Measurements from ENCODE around the gene METTL16.

METTL16 gene

DNA sequence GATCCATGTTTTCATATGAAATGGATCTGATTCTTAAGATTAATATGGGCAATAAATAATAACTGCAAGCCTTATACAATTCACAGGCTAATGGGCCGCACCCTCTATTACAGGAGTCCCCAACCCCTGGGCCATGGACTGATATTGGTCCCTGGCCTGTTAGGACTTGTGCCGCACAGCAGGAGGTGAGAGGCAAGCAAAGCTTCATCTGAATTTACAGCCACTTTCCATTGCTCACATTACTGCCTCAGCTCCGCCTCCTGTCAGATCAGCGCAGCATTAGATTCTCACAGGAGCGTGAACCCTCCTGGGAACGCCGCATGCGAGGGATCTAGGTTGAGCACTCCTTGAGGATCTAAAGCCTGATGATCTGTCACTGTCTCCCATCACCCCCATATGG lies 26.8 kb downstream of the METTL16 start:
- Mint-ChIP-seq H3K36me3 (ENCODE audit: low read depth) (peaks cover 17% of the 10 kb centered on the region), H3K4me3 (no peak overlapping the region), H3K27ac (no peak overlapping the region), H3K4me1 (ENCODE audit: low read depth) (peaks cover 22% of the 10 kb centered on the region), H3K27me3 (no peaks in the 10 kb centered on the region), H3K9me3 (no peaks in the 10 kb centered on the region)
- intact Hi-C loops (cut with micrococcal nuclease), result no loop called here

DNA sequence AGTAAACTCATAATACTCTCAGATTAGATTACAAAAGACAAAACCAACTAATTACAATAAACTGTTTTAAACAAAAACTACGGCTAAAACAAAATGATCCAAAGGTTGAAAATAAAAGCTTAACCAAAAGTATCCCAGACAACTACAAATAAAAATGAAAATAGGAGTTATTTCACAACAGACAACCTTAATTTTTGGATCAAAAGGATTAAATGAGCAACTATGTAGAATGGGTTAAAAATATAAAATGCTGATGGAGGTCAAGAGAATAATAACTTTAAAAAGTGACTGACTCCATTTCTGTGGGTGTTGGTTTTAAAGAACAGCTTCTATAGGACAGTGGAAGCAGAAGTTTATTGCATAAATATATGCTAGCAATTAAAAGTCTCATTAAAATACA lies 28.6 kb downstream of the METTL16 start:
- Mint-ChIP-seq H3K4me3 (no peak overlapping the region), H3K36me3 (ENCODE audit: low read depth) (peaks cover 27% of the 10 kb centered on the region), H3K27me3 (no peaks in the 10 kb centered on the region), H3K27ac (no peak overlapping the region), H3K4me1 (ENCODE audit: low read depth) (peaks cover 29% of the 10 kb centered on the region), H3K9me3 (no peaks in the 10 kb centered on the region)
- intact Hi-C loops (cut with micrococcal nuclease), result no loop called here

DNA sequence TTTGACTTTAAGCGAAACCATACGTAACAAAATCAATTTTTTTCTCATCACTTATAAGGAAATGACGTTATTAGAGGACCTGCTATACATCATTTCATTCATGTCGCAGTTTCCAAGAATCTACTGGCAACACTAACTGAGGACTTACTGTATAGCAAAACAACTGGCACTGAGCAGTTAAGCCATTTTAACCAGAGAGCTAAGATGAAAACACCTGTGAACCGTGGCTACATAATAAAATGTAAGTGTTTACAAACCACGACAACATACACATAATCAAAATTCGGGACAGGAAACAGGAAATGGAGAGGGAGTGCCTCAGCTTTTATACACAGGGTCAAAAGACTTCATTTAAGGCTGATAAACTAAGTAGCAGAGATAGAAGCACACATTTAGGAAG lies 29.5 kb downstream of the METTL16 start:
- H3K4me3 Mint-ChIP-seq, result no peak overlapping the region
- intact Hi-C loops (cut with micrococcal nuclease), result no loop called here
- no peak overlapping the region for H3K27ac Mint-ChIP-seq
- peaks cover 30% of the 10 kb centered on the region for H3K4me1 Mint-ChIP-seq (ENCODE audit: low read depth)
- no peaks in the 10 kb centered on the region for H3K27me3 Mint-ChIP-seq
- H3K9me3 Mint-ChIP-seq, result no peaks in the 10 kb centered on the region
- H3K36me3 Mint-ChIP-seq (ENCODE audit: low read depth), result peaks cover 36% of the 10 kb centered on the region

DNA sequence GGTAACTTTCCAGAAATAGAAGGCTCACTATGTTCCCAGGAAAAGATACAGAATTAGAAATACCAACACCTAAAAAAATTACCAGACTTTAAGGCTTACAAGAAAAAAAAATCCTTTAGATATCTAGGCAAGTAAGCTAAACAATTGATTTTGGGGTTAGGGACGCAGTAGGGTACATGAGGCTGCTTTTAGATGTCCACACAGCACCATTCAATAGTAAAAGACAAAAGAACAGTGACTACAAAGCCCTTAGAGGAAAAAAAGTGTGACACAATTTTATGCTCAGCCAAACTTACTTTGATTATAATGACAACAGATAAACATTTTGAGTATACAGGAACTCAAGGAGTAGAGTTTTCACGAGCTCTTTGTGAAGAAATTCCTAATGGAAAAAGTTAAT lies 29.9 kb downstream of the METTL16 start:
- intact Hi-C loops (cut with micrococcal nuclease), result no loop called here
- H3K4me3 Mint-ChIP-seq, result no peak overlapping the region
- H3K36me3 Mint-ChIP-seq (ENCODE audit: low read depth), result peaks cover 40% of the 10 kb centered on the region

DNA sequence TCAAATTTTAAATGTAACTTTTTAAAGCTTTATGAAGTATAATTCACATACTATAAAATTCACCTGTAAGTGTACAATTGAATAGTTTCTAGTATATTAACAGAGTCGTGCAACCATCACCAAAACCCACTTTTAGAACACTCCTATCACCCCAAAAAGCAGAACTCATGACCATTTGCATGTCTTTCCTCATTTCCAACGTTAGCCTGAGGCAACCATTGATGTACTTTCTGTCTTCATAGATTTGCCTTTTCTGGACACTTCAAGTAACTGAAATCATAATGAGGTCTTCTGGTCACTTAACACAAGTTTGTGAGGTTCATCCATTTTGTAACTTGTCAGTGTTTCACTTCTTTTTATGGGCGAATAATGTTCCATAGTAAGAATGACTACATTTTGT lies 33.2 kb downstream of the METTL16 start:
- Mint-ChIP-seq H3K27me3 (no peaks in the 10 kb centered on the region), H3K27ac (no peak overlapping the region), H3K4me3 (no peak overlapping the region), H3K4me1 (ENCODE audit: low read depth) (peaks cover 20% of the 10 kb centered on the region), H3K36me3 (ENCODE audit: low read depth) (peaks cover 70% of the 10 kb centered on the region), H3K9me3 (no peaks in the 10 kb centered on the region)
- intact Hi-C loops (cut with micrococcal nuclease), result no loop called here

More for the DNA sequence above, 29.9 kb downstream of the METTL16 start:
- peaks cover 26% of the 10 kb centered on the region for H3K4me1 Mint-ChIP-seq (ENCODE audit: low read depth)
- H3K27ac Mint-ChIP-seq, result no peak overlapping the region
- H3K27me3 Mint-ChIP-seq, result no peaks in the 10 kb centered on the region
- H3K9me3 Mint-ChIP-seq, result no peaks in the 10 kb centered on the region

DNA sequence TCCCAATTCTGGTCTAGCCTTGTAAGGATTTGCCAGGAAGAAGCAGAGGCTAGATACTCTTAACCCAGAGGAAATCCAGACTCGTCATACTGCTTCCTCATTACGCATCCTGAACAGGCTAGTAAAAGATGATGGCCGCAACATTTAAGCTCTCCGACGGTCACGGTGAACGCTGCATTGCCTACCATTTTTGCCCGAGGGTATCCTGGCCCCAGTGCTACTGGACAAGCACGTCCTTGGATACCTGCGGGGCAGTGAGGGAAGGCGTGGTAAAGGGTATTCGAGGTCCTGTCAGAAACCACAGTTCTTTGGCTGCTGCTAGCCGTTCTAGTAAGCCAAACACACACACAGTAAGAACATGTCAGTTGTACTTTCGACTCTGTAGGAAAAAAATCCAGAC lies 36.6 kb downstream of the METTL16 start:
- intact Hi-C loops (cut with micrococcal nuclease), result no loop called here
- no peaks in the 10 kb centered on the region for H3K9me3 Mint-ChIP-seq
- peaks cover 20% of the 10 kb centered on the region for H3K4me1 Mint-ChIP-seq (ENCODE audit: low read depth)
- no peak overlapping the region for H3K4me3 Mint-ChIP-seq
- H3K27ac Mint-ChIP-seq, result no peak overlapping the region
- peaks cover 89% of the 10 kb centered on the region for H3K36me3 Mint-ChIP-seq (ENCODE audit: low read depth)
- no peaks in the 10 kb centered on the region for H3K27me3 Mint-ChIP-seq

DNA sequence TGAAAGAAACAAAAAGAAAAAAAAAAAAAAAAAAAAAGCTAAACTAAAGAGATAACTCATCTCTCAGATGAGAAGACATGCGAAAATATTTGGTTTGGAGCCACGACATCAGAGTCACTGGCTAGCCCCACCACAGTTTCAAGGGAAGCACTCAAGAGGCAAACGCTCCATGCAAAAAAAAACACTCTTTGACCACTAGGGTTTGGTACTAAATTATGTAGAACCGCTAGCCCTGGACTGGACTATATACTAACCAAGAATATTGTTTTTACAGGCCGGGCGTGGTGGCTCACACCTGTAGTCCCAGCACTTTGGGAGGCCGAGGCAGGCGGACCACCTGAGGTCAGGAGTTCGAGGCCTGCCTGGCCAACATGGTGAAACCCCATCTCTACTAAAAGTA lies 37.3 kb downstream of the METTL16 start:
- H3K36me3 Mint-ChIP-seq (ENCODE audit: low read depth), result peaks cover 89% of the 10 kb centered on the region
- H3K4me3 Mint-ChIP-seq, result no peak overlapping the region
- intact Hi-C loops (cut with micrococcal nuclease), result no loop called here
- no peaks in the 10 kb centered on the region for H3K27me3 Mint-ChIP-seq
- H3K27ac Mint-ChIP-seq, result no peak overlapping the region
- peaks cover 17% of the 10 kb centered on the region for H3K4me1 Mint-ChIP-seq (ENCODE audit: low read depth)
- H3K9me3 Mint-ChIP-seq, result no peaks in the 10 kb centered on the region

DNA sequence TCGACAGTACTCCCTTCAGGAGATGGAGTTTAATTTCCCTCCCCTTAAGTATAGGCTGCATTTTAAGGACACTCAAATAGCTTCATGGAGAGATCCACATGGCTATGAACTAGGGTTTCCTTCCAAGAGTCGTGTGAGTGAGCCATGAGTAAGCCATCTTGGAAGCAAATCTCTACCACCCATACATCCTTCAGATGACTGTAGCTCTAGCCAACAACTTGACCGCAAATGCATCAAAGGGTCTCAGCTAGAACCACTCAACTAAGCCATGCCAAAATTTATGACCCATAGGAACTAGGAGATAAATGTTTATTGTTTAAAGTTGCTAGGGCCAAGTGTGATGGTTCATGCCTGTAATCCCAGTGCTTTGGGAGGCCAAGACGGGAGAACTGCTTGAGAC lies 43.4 kb downstream of the METTL16 start:
- no peaks in the 10 kb centered on the region for H3K4me1 Mint-ChIP-seq (ENCODE audit: low read depth)
- H3K27ac Mint-ChIP-seq, result no peak overlapping the region
- H3K36me3 Mint-ChIP-seq (ENCODE audit: low read depth), result peaks cover 97% of the 10 kb centered on the region
- no peak overlapping the region for H3K4me3 Mint-ChIP-seq
- no peaks in the 10 kb centered on the region for H3K27me3 Mint-ChIP-seq
- intact Hi-C loops (cut with micrococcal nuclease), result no loop called here
- no peaks in the 10 kb centered on the region for H3K9me3 Mint-ChIP-seq

DNA sequence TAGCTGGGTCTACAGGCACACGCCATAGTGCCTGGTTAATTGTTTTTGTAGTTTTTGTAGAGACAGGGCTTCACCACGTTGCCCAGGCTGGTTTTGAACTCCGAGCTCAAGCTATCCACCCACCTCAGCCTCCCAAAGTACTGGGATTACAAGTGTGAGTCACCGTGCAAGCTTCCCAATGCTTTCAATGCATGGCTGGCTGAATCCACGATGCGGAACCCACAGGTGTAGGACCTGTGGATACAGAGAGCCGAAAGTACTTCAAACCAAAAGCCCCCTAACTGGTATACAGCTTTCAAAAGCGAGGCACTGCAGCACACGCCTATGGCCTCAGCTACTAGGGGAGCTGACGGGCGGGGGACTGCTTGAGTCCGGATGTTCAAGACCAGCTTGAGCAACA lies 44.8 kb downstream of the METTL16 start:
- Mint-ChIP-seq H3K27ac (no peak overlapping the region), H3K9me3 (no peaks in the 10 kb centered on the region), H3K27me3 (no peaks in the 10 kb centered on the region), H3K4me1 (ENCODE audit: low read depth) (no peaks in the 10 kb centered on the region), H3K4me3 (no peak overlapping the region), H3K36me3 (ENCODE audit: low read depth) (peaks cover 97% of the 10 kb centered on the region)
- intact Hi-C loops (cut with micrococcal nuclease), result no loop called here

DNA sequence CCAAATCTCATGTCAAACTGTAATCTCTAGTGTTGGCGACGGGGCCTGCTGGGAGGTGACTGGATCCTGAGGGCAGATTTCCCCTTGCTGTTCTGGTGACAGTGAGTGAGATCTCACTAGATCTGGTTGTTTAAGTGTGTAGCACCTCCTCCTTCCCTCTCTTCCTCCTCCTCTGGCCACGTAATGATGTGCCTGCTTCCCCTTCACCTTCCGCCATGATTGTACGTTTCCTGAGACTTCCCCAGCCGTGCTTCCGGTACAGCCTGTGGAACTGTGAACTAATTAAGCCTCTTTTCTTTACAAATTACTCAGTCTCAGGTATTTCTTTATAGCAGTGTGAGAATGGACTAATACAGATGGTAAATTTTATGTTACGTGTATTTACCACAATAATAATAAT lies 49.2 kb downstream of the METTL16 start:
- Mint-ChIP-seq H3K27me3 (no peaks in the 10 kb centered on the region), H3K27ac (no peak overlapping the region), H3K4me1 (ENCODE audit: low read depth) (peaks cover 7% of the 10 kb centered on the region), H3K4me3 (no peak overlapping the region), H3K36me3 (ENCODE audit: low read depth) (peaks cover 90% of the 10 kb centered on the region), H3K9me3 (no peaks in the 10 kb centered on the region)
- intact Hi-C loops (cut with micrococcal nuclease), result no loop called here

DNA sequence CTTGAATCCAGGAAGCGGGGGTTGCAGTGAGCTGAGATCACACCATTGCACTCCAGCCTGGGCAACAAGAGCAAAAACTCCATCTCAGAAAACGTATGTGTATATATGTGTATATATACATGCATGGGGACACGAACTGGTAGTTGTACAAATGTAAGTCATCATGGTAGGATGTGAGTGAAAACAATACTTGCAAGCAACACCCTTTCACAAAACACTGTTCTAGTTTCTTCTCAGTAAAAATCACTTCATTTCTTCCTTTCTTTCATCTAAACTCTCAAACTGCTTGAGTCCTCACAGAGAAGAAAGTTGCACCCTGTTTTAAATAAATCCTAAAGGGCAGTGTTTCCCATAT lies 51.8 kb downstream of the METTL16 start:
- Mint-ChIP-seq H3K4me3 (no peak overlapping the region), H3K27ac (no peak overlapping the region), H3K9me3 (no peaks in the 10 kb centered on the region), H3K4me1 (ENCODE audit: low read depth) (peaks cover 7% of the 10 kb centered on the region), H3K36me3 (ENCODE audit: low read depth) (peaks cover 84% of the 10 kb centered on the region), H3K27me3 (no peaks in the 10 kb centered on the region)
- intact Hi-C loops (cut with micrococcal nuclease), result no loop called here

DNA sequence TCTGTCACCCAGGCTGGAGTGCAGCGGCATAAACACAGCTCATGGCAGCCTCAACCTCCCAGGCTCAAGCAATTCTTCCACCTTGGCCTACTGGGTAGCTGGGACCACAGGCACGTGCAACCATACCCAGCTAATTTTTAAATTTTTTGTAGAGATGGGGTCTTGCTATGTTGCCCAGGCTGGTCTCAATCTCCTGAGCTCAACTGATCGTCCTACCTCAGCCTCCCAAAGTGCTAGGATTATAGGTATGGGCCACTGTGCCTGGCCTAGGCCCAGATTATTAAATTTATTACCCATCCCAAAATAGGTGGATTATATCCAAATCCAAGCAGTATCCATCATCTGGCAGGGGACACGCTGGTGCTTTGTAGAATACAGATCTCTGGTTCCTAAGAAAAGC lies 53.8 kb downstream of the METTL16 start:
- no peaks in the 10 kb centered on the region for H3K27me3 Mint-ChIP-seq
- peaks cover 12% of the 10 kb centered on the region for H3K4me1 Mint-ChIP-seq (ENCODE audit: low read depth)
- intact Hi-C loops (cut with micrococcal nuclease), result no loop called here
- H3K27ac Mint-ChIP-seq, result no peak overlapping the region
- no peaks in the 10 kb centered on the region for H3K9me3 Mint-ChIP-seq
- H3K4me3 Mint-ChIP-seq, result no peak overlapping the region
- H3K36me3 Mint-ChIP-seq (ENCODE audit: low read depth), result peaks cover 70% of the 10 kb centered on the region

DNA sequence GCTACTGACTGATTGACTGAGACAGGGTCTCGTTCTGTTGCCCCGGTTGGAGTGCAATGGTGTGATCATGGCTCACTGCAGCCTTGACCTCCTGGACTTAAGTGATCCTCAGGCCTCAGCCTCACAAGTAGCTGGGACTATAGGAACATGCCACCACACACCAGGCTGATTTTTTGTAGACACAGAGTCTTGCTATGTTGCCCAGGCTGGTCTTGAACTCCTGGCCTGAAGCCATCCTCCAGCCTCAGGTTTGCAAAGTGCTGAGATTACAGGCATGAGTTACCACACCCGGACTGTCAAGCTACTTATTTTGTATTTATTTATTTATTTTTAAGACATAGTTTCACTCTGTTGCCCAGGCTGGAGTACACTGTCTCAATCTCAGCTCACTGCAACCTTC lies 55.2 kb downstream of the METTL16 start:
- intact Hi-C loops (cut with micrococcal nuclease), result no loop called here
- Mint-ChIP-seq H3K36me3 (ENCODE audit: low read depth) (peaks cover 62% of the 10 kb centered on the region), H3K9me3 (no peaks in the 10 kb centered on the region), H3K27ac (no peak overlapping the region), H3K27me3 (no peaks in the 10 kb centered on the region), H3K4me3 (no peak overlapping the region), H3K4me1 (ENCODE audit: low read depth) (peaks cover 26% of the 10 kb centered on the region)

DNA sequence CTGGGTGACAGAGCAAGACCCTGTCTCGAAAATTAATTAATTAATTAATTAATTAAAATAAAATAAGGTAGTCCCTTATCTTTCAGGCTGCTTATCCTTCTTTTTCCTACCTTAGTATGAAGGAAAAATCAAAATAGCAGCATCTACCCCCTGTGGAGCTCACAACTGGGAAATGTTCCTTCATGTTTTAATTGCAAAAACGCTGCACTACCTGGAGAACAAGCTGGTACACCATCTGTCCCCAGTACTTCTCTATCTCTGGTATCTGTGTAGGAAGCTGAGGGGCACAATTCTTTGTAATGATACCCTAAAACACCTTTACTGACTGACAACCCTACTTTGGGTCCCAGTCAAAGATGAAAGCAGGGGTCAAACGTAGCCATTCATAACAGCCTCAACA lies 55.7 kb downstream of the METTL16 start:
- Mint-ChIP-seq H3K4me3 (no peak overlapping the region), H3K27ac (no peak overlapping the region), H3K4me1 (ENCODE audit: low read depth) (peaks cover 30% of the 10 kb centered on the region), H3K9me3 (no peaks in the 10 kb centered on the region), H3K27me3 (no peaks in the 10 kb centered on the region), H3K36me3 (ENCODE audit: low read depth) (peaks cover 57% of the 10 kb centered on the region)
- intact Hi-C loops (cut with micrococcal nuclease), result no loop called here

DNA sequence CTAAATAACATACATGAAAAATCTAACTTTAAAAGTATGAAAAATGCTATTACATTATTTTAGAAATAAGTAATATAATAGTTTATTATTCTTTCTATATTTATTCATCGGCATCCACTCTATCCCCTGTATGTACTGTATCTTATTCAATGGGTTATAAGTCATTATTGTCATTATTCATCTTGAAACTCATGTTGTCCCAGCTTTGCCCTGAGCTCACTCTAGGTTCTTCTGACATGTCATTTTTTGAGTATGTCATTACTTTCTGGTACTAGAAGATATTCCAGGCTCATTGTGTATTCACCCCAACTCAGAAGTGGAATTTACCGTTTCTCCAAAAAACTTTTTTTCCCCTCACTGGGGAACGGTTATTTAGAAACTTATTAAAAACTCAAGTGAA lies 57.8 kb downstream of the METTL16 start:
- Mint-ChIP-seq H3K4me1 (ENCODE audit: low read depth) (peaks cover 23% of the 10 kb centered on the region), H3K27me3 (no peaks in the 10 kb centered on the region), H3K27ac (no peak overlapping the region), H3K36me3 (ENCODE audit: low read depth) (peaks cover 43% of the 10 kb centered on the region), H3K4me3 (no peak overlapping the region), H3K9me3 (no peaks in the 10 kb centered on the region)
- intact Hi-C loops (cut with micrococcal nuclease), result no loop called here

DNA sequence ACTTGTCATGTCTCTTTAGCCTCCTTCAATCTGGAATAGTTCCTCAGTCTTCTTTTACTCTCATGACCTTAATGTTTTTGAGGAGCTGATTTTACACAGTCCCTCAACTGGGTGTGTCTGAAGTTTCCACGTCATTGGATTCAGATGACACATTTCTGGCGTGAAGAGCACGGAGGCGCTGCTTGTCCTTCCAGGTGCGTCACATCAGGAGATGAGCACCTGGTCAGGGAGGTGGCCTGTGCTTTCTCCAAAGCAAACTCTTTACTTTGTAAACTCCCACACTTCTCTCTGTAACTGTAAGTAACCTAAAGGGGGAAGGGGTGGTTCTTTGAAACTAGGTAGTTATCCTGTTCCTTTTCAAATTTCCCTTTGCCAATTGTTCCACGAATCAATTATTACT lies 58.4 kb downstream of the METTL16 start:
- no peak overlapping the region for H3K4me3 Mint-ChIP-seq
- H3K27me3 Mint-ChIP-seq, result no peaks in the 10 kb centered on the region
- no peak overlapping the region for H3K27ac Mint-ChIP-seq
- H3K9me3 Mint-ChIP-seq, result no peaks in the 10 kb centered on the region
- intact Hi-C loops (cut with micrococcal nuclease), result no loop called here
- peaks cover 38% of the 10 kb centered on the region for H3K36me3 Mint-ChIP-seq (ENCODE audit: low read depth)
- peaks cover 23% of the 10 kb centered on the region for H3K4me1 Mint-ChIP-seq (ENCODE audit: low read depth)
